Stimulated activated effector memory CD8-positive, alpha-beta T cell treated with anti-CD3 and anti-CD28 coated beads, Interleukin-12 subunit alpha, Interleukin-12 subunit beta, amount 100 ng/mL, for 72 hours (primary cell): ENCODE measurements around the gene ZNF775.

ENCODE experiments used
- ATAC-seq: fragments of 150-1000 bp; cut with Tn5 transposase; 2 replicates; pipeline ENCODE4 v1.10.0; 2021
- DNase-seq, 2 donors: peaks; one replicate each; pipeline ENCODE4 v3.0.0; 2021 to 2022; ENCODE audit warnings: low spot score in 2 of 2
- H3K27ac Mint-ChIP-seq: one replicate; pipeline ENCODE4 v1.8.0; 2022; ENCODE audit warnings: mild to moderate bottlenecking, mixed read lengths
- H3K36me3 Mint-ChIP-seq: one replicate; pipeline ENCODE4 v1.8.0; 2022; ENCODE audit warnings: mild to moderate bottlenecking, mixed read lengths
- H3K4me1 Mint-ChIP-seq: one replicate; pipeline ENCODE4 v1.8.0; 2022; ENCODE audit warnings: mixed read lengths
- H3K4me3 Mint-ChIP-seq: one replicate; pipeline ENCODE4 v1.8.0; 2022; ENCODE audit warnings: mild to moderate bottlenecking, mixed read lengths
- H3K9me3 Mint-ChIP-seq: one replicate; pipeline ENCODE4 v1.8.0; 2022; ENCODE audit warnings: mixed read lengths

The ZNF775 gene

DNA sequence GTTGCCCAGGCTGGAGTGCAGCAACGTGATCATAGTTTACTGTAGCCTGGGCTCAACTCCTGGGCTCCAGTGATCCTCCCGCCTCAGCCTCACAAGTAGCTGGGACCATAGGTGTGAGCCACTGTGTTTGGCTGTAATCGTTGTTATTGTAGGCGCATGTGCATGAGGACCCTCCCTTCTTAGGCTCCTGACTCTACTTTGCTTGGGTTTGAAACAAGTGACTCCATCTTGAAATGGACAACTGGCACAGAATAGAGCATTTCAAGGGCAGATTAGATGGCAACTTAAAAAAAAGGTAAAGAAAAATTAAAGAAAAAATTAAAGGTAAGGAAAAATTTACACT is 55.9 kb downstream of the ZNF775 start:
- Mint-ChIP-seq H3K4me1 (peaks cover 44% of the 10 kb centered on the region), H3K9me3 (no peaks in the 10 kb centered on the region), H3K36me3 (no peaks in the 10 kb centered on the region), H3K27ac (no peak overlapping the region), H3K4me3 (no peak overlapping the region)
- no peak for DNase-seq
- no peak for ATAC-seq

DNA sequence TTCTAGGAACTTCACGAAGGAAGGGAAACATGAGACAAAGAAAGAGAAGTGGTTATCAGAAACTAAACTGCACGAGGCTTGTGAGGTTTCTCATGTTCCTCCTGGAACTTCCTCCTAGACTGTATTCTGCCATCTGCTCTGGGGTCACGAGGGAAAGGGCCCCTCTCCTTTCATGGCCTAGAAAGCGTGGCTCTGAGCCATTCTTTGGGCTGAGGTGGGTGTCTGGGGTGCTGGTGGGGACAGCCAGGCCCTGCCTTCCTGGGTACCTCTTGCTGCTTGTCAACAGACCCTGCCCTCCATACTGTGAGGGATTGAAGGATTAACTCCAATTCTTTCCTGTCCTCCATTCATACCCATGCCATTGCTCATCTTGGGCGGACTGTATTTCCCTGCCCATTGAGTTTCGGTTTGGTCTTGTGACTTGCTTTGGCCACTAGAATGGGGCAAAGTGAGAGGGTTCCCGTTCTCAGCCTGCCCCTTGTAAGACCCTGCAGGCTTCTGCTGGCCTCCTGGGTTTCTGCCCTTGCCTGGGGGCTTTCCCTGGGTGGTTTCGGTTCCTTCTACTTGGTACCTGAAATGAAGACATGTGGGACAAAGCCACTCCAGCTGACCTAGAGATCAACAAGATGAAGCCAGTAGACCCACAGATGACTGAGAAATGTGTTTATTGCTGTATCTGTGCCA is 56.4 kb downstream of the ZNF775 start:
- ATAC-seq (no peak), DNase-seq (no peak)
- Mint-ChIP-seq H3K4me1 (peaks cover 47% of the 10 kb centered on the region), H3K9me3 (no peaks in the 10 kb centered on the region), H3K27ac (no peak overlapping the region), H3K36me3 (no peaks in the 10 kb centered on the region), H3K4me3 (no peak overlapping the region)

DNA sequence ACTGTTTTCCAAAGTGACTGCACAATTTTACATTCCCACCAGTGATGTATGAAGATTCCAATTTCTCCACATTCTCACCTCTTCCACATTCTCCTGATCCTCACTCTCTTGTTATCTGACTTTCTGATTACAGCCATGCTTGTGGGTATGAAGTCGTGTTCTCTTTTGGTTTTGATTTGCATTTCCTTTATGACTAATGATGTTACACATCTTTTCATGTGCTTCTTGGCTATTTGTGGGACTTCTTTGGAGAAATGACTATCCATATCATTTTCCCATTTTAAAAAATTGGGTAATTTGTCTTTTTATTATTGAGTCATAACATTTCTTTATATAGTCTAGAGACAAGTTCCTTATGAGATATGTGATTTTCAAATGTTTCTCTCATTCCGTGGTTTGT is 60.8 kb downstream of the ZNF775 start:
- DNase-seq (no peak), ATAC-seq (peak; percentile 76)
- H3K4me3 Mint-ChIP-seq: peak overlapping the region; percentile 0
- H3K4me1 Mint-ChIP-seq: peaks cover 23% of the 10 kb centered on the region
- no peak overlapping the region for H3K27ac Mint-ChIP-seq
- peaks cover 7% of the 10 kb centered on the region for H3K9me3 Mint-ChIP-seq
- H3K36me3 Mint-ChIP-seq: no peaks in the 10 kb centered on the region

DNA sequence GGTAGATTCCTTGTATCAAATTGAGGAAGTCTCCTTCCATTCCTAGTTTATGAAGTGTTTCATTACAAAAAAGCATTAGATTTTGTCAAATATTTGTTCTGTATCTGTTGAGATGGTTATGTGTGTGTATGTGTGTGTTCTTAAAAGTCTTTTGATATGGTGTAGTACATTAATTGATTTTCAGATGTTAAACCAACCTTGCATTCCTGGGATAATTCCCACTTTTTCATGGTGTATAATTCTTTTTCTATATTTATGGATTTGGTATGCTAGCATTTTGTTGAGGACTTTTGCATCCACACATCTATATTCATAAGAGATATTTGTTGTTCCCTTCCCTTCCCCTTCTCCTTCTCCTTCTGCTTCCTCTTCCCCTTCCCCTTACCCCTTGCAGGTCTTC is 62.4 kb downstream of the ZNF775 start:
- H3K9me3 Mint-ChIP-seq: peaks cover 7% of the 10 kb centered on the region
- H3K4me1 Mint-ChIP-seq: peaks cover 22% of the 10 kb centered on the region
- no peaks in the 10 kb centered on the region for H3K36me3 Mint-ChIP-seq
- no peak for ATAC-seq
- no peak overlapping the region for H3K4me3 Mint-ChIP-seq
- DNase-seq: no peak
- no peak overlapping the region for H3K27ac Mint-ChIP-seq

DNA sequence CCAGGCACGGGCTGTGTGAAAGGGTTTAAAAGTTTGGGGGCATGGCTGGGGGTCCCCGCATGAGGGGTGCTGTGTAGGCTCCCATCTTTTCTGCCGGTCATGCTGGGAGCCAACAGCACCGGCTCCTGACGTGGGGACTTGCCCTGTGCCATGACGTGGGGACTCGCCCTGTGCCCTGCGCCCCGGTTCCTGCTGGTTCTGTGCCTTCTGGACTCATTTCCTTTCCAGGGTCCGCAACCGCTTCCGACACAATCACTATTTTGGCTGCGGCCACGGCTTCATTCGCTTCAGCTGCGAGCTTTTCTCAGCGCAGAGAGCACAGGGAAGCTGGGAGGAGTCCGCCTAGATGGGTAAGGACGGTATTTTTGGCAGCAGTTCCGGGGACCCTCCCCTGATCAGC is 63.7 kb downstream of the ZNF775 start:
- Mint-ChIP-seq H3K4me3 (no peak overlapping the region), H3K4me1 (peaks cover 30% of the 10 kb centered on the region), H3K9me3 (peaks cover 7% of the 10 kb centered on the region), H3K36me3 (no peaks in the 10 kb centered on the region), H3K27ac (no peak overlapping the region)
- ATAC-seq: no peak
- no peak for DNase-seq

DNA sequence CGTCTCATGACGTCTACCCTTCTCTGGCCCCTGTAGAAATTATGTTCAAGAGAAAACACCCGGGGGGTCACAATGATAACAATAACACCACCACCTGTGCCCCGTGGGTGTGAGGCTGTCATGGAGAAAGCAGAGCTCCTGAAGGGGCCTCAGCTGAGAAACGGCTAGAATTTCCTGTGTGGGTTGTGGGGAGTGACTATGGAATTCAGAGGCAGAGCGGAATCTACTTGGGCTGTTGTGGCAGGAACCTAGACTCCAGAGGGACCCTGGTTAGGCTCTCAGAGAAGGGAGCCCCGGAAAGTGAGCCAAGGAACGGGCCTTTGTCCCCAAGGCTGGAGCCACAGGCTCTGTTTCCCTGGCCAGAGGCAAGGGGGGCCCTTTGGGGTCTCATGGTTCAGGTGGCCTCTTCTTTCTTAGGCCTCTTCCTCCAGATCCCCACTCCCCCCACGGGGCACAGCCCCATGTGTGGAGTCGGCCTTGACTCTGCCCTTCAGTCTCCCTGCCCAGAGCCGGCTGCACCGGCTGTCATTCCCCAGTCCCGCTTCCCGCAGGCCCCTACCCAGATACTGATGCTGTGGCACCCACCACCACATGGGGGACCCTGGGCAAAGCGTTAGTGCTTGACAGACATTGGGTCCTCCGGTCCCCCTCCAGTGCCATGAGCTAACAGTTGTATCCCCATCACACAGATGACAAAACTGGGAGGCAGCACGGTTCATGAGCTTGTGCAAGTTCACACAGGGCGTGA is 64.8 kb downstream of the ZNF775 start:
- no peak overlapping the region for H3K4me3 Mint-ChIP-seq
- peaks cover 6% of the 10 kb centered on the region for H3K36me3 Mint-ChIP-seq
- peak overlapping the region; percentile 43 for H3K27ac Mint-ChIP-seq
- DNase-seq (no peak), ATAC-seq (no peak)
- peaks cover 7% of the 10 kb centered on the region for H3K9me3 Mint-ChIP-seq
- peaks cover 42% of the 10 kb centered on the region for H3K4me1 Mint-ChIP-seq

DNA sequence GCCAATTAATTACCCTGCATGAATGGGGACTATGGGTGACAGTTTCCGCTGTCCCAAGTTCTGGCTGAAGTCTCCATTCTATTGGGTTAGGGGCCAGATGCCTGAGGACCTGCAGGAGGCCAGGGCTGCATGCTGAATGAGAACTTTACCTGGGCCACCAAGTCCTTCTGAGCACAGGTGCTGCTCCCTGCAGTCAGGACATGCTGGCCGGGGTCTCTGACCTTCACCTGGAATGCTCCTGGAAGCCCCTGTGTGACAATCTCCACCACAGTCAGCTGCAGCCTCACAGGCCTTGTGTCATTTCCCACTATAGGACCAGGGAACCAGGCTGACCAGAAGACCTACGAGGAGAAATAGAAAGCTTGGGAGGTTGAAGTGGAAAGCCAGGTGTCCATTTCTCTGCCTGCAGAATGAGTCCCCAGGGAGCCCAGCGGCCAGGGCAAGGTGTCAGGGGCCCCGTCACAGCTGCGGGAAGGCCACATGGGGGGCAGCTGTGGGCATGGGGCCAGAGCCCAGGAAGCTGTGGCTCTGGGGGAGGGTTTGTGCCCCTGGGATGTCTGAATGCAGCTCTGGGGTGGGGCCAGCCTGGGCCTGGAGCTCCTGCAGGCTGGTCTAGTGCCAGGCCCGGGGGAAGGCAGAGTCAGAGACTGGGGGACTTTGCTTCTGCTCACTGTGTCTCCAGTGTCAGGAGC is 65.7 kb downstream of the ZNF775 start:
- Mint-ChIP-seq H3K4me1 (peaks cover 42% of the 10 kb centered on the region), H3K27ac (peak overlapping the region; percentile 43), H3K36me3 (peaks cover 10% of the 10 kb centered on the region), H3K9me3 (peaks cover 7% of the 10 kb centered on the region), H3K4me3 (no peak overlapping the region)
- DNase-seq (peak in 1 of 2 donors; percentile 40), ATAC-seq (no peak)

DNA sequence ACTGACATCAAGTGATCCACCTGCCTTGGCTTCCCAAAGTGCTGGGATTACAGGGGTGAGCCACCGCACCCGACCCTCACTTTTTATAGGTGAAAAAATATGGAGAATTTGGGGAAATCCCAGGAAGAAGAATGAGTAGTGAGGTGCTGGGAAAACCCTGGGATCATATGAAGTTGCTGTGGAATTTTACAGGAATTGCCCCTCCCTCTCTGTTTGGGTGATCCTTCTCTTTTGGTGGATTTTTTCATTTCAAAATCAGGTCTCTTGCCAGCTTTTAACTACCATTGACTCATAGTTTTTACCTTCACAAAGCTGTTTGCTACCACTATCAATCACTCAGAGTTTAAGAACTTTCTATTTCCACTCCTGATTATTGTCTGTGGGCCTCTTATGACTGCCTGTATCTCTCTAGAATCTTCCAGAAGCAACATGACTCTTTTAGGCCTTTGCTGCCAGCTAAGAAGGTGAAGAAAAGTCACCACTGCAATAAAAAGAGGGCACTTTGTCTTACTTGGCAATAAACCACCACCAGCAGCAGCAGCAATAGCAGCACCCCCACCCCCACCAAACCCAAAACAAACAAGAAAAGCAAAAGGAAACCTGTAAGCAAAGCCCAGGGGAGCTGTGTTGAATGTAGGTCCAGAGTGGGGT is 67.3 kb downstream of the ZNF775 start:
- peaks cover 22% of the 10 kb centered on the region for H3K36me3 Mint-ChIP-seq
- H3K9me3 Mint-ChIP-seq: peaks cover 7% of the 10 kb centered on the region
- peak; percentile 71 for ATAC-seq
- H3K4me1 Mint-ChIP-seq: peaks cover 49% of the 10 kb centered on the region
- DNase-seq: no peak
- H3K27ac Mint-ChIP-seq: peak overlapping the region; percentile 77
- H3K4me3 Mint-ChIP-seq: peak overlapping the region; percentile 95
